ENCODE measurements around the gene CLGN.

DNA sequence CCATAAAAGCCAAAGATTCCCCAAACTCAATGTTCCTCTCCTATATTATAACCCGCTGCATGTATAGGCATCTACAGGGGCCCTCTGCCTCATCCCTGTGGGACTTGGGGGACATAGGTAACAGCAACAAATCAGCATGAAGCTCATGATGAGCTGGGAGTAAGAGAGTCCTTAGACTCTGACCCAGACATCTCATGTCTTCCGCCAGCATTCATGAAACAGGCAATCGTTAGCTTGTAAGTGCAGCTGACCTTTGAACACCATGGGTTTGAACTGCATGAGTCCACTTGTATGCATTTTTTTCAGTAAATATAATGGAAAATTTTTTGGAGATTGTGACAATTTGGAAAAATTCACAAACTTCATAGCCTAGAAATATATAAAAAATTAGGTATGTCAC is 64.4 kb downstream of the CLGN start:
- TF ChIP-seq POLR2AphosphoS5 (IDR thresholded peaks at IDR 0.05; ENCODE audit: low read depth, low read length): no peak
- no peak for TF ChIP-seq TAF1 (IDR thresholded peaks at IDR 0.05; ENCODE audit: borderline replicate concordance, low read depth, low read length)
- no peak for TF ChIP-seq POLR2A (IDR thresholded peaks at IDR 0.05; ENCODE audit: low read depth, low read length)
